Measurements from ENCODE around the gene TRIM50.

The TRIM50 gene

GRCh38 chr7:73350306-73351068 is 22.6 kb upstream of the TRIM50 start:
- no peak for DNase-seq (ENCODE audit: low read depth)
- no peak for TF ChIP-seq CTCF (conservative IDR thresholded peaks at IDR 0.05; ENCODE audit: control insufficient read depth, insufficient read depth, low read depth, low read length)

DNA sequence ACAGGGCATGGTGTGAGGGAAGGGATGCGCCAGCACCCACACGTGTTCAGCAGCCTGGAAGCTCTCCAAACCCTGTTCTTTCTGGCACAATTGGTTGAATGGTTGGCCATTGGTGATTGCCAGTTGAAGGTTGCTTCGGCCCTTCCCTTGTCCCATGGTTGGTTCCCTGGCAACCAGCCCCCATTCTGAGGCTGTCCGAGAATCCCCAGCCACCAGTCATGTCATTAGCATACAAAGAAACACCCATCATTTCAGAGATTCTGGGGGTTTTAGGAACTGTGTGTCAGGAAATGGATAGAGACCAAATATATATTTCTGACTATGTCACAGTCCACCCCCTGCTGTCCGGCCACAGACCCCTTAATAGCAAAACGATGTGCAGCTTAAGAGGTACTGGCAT is 21.9 kb upstream of the TRIM50 start:
- no peak for TF ChIP-seq CTCF (conservative IDR thresholded peaks at IDR 0.05; ENCODE audit: control insufficient read depth, insufficient read depth, low read depth, low read length)
- no peak for DNase-seq (ENCODE audit: low read depth)
- H3K4me3 ChIP-seq (ENCODE audit: control insufficient read depth, low read depth, low read length), result no peak overlapping the region

More at GRCh38 chr7:73350306-73351068, 22.6 kb upstream of the TRIM50 start:
- no peak overlapping the region for H3K4me3 ChIP-seq (ENCODE audit: control insufficient read depth, low read depth, low read length)

DNA sequence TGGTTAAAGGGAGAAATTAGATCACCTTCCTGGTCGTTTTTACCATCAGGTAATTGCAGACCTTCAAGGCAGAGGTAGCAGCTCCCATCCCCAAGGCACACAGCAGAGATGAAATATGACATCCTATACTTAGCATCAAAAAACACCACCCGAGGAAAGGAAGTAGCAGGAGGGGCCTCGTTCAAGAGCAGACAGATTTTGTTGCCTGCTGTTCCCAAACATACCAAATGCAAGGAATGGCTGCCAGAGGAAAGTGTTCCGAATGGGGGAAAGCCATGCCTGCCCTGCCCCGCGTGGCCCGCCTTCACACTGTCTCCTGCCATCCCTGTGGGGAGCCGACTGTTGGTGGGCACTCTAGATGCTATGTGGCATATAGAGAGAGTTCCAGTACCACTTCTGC is 18.1 kb upstream of the TRIM50 start:
- TF ChIP-seq CTCF (conservative IDR thresholded peaks at IDR 0.05; ENCODE audit: control insufficient read depth, insufficient read depth, low read depth, low read length), result no peak
- DNase-seq (ENCODE audit: low read depth), result no peak
- H3K4me3 ChIP-seq (ENCODE audit: control insufficient read depth, low read depth, low read length), result no peak overlapping the region

- TF ChIP-seq CTCF (conservative IDR thresholded peaks at IDR 0.05; ENCODE audit: control insufficient read depth, insufficient read depth, low read depth, low read length), result no peak
- no peak overlapping the region for H3K4me3 ChIP-seq (ENCODE audit: control insufficient read depth, low read depth, low read length)
- DNase-seq (ENCODE audit: low read depth), result no peak
Measured at GRCh38 chr7:73345538-73345937, 17.7 kb upstream of the TRIM50 start.

- DNase-seq (ENCODE audit: low read depth), result no peak
- no peak for TF ChIP-seq CTCF (conservative IDR thresholded peaks at IDR 0.05; ENCODE audit: control insufficient read depth, insufficient read depth, low read depth, low read length)
- no peak overlapping the region for H3K4me3 ChIP-seq (ENCODE audit: control insufficient read depth, low read depth, low read length)
Measured at GRCh38 chr7:73343671-73344380, 15.9 kb upstream of the TRIM50 start.

DNA sequence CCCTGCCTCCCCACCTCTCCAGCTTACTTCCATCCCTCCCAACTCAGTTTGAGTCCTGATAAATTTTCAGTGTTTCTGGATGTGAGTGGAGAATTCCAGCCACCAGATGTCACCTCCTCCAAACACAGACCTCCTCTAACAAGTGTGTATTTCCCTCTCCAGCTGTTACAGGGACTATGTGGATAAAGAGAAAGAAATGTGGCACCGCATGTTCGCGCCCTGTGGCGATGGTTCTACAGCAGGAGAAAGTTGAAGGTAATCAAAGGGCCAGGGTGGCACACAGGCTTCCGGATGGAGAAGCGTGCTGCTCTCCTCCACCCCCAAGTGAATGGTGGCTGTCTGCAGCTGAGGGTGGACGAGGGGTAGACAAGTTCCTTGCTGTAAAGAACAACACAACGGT is 14.8 kb upstream of the TRIM50 start:
- DNase-seq (ENCODE audit: low read depth), result peak; percentile 58
- TF ChIP-seq CTCF (conservative IDR thresholded peaks at IDR 0.05; ENCODE audit: control insufficient read depth, insufficient read depth, low read depth, low read length), result peak; percentile 52
- H3K4me3 ChIP-seq (ENCODE audit: control insufficient read depth, low read depth, low read length), result peak overlapping the region; percentile 1
